Left forelimb (tissue), 1 donor: ENCODE data around the gene ID3.
A peak's percentile ranks its signal among the peaks of the same experiment; 100 is the strongest.
"Not testable (repeated sequence)": the region's sequence is repeated elsewhere in the genome, so short reads cannot be mapped to it uniquely, and the experiment has no call there.

Experiments
- DNase-seq: peaks from one replicate; pipeline ENCODE4 v3.0.0-alpha.2; 2018; ENCODE audit warnings: low spot score

The ID3 gene

GRCh38 chr1:23548704-23549143 is 10.6 kb downstream of the ID3 start:
- DNase-seq: no peak

- no peak for DNase-seq
Measured at GRCh38 chr1:23546897-23547584, 12.3 kb downstream of the ID3 start.

GRCh38 chr1:23545851-23546250 is 13.4 kb downstream of the ID3 start:
- DNase-seq: no peak

GRCh38 chr1:23544444-23545389 is 14.6 kb downstream of the ID3 start:
- no peak for DNase-seq

GRCh38 chr1:23543707-23544443 is 15.4 kb downstream of the ID3 start:
- no peak for DNase-seq

- DNase-seq: not testable (repeated sequence)
Measured at GRCh38 chr1:23542940-23543339, 16.4 kb downstream of the ID3 start.

- DNase-seq: peak; percentile 88
Measured at GRCh38 chr1:23539698-23540266, 19.5 kb downstream of the ID3 start.

GRCh38 chr1:23537296-23537973 is 21.9 kb downstream of the ID3 start:
- DNase-seq: no peak

GRCh38 chr1:23533246-23534023 is 25.9 kb downstream of the ID3 start:
- no peak for DNase-seq

- DNase-seq: no peak
Measured at GRCh38 chr1:23531562-23532094, 27.7 kb downstream of the ID3 start.

- DNase-seq: peak; percentile 92
Measured at GRCh38 chr1:23530747-23531561, 28.3 kb downstream of the ID3 start, which contains the start of gene E2F2. Gene E2F2 (minus strand): TSS chr1:23531233. CDS start chr1:23530793, 440 bp downstream.

GRCh38 chr1:23530087-23530746 is 29.1 kb downstream of the ID3 start:
- DNase-seq: no peak

GRCh38 chr1:23529146-23530086 is 29.9 kb downstream of the ID3 start:
- DNase-seq: no peak

GRCh38 chr1:23528250-23528978 is 30.9 kb downstream of the ID3 start:
- peak; percentile 85 for DNase-seq

- DNase-seq: no peak
Measured at GRCh38 chr1:23527900-23528249, 31.4 kb downstream of the ID3 start.

GRCh38 chr1:23527366-23527765 is 31.9 kb downstream of the ID3 start:
- DNase-seq: no peak
